Endothelial cell of umbilical vein (primary cell): ENCODE results near the gene DNAJB13.

ENCODE experiments used
- EZH2 ChIP-seq: IDR thresholded peaks from 2 replicates; pipeline ENCODE4 v1.6.1; 2012; ENCODE audit warnings: borderline replicate concordance, low read depth, mild to moderate bottlenecking, moderate library complexity, low read length, inconsistent platforms; ENCODE audit not compliant: severe bottlenecking
- GATA2 ChIP-seq: IDR thresholded peaks from 2 replicates; pipeline ENCODE4 v1.7.0; 2011; ENCODE audit warnings: low read depth, mild to moderate bottlenecking, moderate library complexity, mixed read lengths, low read length; ENCODE audit not compliant: insufficient read length, insufficient read depth
- MYC ChIP-seq: IDR thresholded peaks from one replicate; pipeline ENCODE4 v1.6.1; 2011; ENCODE audit warnings: mild to moderate bottlenecking, low read depth, low read length
- POLR2A ChIP-seq: IDR thresholded peaks from 2 replicates; pipeline ENCODE4 v1.6.1; 2012; ENCODE audit warnings: low read depth, mild to moderate bottlenecking, control low read depth, low read length
- POLR2AphosphoS5 ChIP-seq: IDR thresholded peaks from 2 replicates; pipeline ENCODE4 v1.6.1; 2012; ENCODE audit warnings: low read depth, mild to moderate bottlenecking, control low read depth, low read length, moderate library complexity; ENCODE audit not compliant: insufficient read depth
- TF ChIP-seq, protein P1 (sequence below), 2 donors: IDR thresholded peaks; 1 replicate in 1 of 2; 2 replicates in 1 of 2; pipeline ENCODE4 v1.5.1; 2011; ENCODE audit warnings: low read length in 2 of 2, mild to moderate bottlenecking in 2 of 2, moderate library complexity in 2 of 2, control low read depth in 1 of 2, inconsistent platforms in 1 of 2, low read depth in 1 of 2; ENCODE audit not compliant: insufficient read depth in 1 of 2; ENCODE audit errors: extremely low read depth in 1 of 2
- TF ChIP-seq, protein P2 (sequence below): IDR thresholded peaks from 2 replicates; pipeline ENCODE4 v1.6.1; 2011; ENCODE audit not compliant: insufficient read depth, insufficient read length

DNA sequence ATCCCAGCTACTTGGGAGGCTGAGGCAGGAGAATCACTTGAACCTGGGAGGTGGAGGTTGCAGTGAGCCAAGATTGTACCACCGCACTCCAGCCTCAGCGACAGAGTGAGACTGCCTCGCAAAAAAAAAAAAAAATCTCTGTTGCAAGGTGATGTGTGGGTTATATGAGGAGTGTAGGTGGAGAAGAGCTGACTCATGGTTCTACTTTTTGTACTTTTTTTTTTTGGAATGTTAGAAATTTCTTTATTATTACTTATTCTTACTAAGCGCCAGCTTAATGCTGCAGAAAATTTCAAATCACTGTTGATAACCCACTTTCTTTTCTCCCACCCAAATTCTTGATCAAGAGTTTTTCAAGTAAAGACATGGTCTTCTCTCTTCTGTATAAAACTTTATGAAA, 29.6 kb upstream of the DNAJB13 start:
- TF ChIP-seq, protein P1, sequence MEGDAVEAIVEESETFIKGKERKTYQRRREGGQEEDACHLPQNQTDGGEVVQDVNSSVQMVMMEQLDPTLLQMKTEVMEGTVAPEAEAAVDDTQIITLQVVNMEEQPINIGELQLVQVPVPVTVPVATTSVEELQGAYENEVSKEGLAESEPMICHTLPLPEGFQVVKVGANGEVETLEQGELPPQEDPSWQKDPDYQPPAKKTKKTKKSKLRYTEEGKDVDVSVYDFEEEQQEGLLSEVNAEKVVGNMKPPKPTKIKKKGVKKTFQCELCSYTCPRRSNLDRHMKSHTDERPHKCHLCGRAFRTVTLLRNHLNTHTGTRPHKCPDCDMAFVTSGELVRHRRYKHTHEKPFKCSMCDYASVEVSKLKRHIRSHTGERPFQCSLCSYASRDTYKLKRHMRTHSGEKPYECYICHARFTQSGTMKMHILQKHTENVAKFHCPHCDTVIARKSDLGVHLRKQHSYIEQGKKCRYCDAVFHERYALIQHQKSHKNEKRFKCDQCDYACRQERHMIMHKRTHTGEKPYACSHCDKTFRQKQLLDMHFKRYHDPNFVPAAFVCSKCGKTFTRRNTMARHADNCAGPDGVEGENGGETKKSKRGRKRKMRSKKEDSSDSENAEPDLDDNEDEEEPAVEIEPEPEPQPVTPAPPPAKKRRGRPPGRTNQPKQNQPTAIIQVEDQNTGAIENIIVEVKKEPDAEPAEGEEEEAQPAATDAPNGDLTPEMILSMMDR (IDR thresholded peaks at IDR 0.05; ENCODE audit: extremely low read depth in 1 of 2, insufficient read depth in 1 of 2, low read depth in 1 of 2, low read length in 2 of 2), result no peak
- TF ChIP-seq POLR2AphosphoS5, result no peak
- no peak for TF ChIP-seq POLR2A
- no peak for TF ChIP-seq EZH2
- TF ChIP-seq GATA2, result no peak
- no peak for TF ChIP-seq MYC
- TF ChIP-seq, protein P2, sequence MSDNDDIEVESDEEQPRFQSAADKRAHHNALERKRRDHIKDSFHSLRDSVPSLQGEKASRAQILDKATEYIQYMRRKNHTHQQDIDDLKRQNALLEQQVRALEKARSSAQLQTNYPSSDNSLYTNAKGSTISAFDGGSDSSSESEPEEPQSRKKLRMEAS, result no peak
